Stimulated activated naive CD4-positive, alpha-beta T cell (primary cell): ENCODE measurements around the gene MLLT3.

Experiments
- DNase-seq, 6 experiments: peaks; one replicate each; lab custom pipeline; 2025; lab: John Stamatoyannopoulos, UW

Gene MLLT3

DNA sequence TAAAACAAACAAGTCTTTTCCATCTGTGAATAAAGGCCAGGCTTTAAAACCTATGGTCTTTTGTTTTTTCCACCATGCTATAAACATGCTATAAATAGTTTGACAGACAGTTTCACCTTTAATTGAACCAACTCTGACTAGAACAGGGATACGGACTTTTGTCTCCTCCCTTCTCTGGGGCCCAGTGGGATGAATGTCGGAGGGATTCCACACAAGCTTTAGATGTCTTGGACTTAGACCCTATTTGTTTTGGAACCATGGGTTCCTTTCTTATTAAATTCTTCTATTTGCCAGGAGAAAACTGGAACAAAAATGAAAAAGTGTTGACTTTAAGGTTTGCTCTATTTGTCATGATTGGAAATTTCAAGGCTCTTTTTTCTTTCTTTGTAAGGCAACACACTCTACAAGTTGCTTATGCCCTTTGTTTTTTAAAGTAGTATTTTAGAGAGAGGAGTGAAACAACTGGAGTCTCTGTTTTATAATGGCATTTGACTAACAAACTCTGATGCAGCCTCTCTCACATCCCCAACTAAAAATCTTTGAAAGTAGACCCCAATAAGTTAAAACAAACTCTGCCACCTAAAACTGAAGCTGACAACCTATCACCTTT, 145.3 kb downstream of the MLLT3 start:
- no peak for DNase-seq

DNA sequence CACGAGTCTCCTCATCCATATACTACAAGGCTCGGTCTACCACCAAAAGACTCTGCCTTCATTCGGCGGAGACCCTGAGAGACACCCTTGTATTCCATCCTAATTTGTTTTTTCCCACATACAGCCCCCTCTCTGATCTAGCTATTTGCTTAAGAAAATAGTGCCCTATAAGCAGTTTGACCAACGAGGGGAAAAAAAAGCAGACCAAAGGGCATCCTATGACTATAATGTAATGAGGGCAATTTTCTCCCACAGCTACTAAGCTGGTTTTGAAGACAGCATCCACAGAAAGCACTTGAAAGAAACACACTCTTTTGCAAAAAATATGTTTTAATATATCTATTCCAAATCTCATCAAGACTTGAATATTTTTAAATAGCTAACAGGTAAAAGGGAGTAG, 147.8 kb downstream of the MLLT3 start:
- DNase-seq: no peak

DNA sequence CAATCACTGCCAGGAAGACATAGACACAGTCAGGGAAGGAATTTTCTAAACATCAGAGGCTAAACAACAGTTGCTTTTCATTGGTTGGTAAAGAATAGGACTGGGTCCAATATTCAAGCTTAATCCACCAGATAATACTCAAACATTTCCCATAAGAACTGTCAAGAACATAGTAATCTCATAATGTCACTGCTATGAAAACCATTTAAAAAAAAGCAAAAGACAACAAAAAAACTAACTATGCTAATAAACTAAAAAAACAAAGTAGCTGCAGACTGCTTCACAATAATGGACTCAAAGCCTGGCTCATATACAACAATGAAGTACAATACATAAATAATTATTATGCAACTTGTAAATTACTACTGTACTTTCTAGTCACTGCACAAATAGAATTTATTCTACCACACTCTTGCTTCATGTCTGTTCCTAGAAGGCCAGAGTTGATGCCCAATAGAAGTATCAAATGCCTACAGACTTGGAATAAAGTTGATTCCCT, 148.7 kb downstream of the MLLT3 start:
- DNase-seq: no peak

DNA sequence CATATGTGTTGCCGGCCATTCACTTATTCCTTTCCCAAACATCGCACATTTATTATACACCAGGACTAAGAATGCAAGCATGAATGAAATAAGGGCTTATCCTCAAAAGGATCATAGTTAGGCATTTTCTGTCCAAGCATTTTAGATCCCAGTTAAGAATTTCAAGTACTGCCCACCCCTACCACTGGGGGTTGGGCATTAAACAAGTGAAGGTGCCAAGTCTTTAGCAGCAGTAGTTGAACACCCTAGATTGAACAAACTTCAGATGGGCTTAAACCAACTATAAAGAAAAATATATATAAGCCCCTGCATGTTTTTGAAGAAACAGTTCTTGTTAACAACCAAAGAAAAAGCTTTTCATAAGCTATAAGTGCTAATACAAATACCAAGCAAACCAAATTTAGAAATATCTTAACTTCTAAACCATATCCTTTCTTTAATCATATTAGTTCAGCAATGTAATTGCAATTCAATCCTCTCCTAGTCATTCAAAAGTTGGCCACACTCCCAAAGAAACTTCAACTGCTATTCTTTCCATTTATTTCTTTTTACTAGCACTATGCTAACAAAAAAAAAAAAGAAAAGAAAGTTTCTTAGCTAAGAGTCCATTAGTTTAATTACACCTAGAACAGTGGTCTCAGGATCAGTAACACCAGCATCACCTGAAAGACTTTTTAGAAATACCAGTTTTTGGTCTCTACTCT, 149.8 kb downstream of the MLLT3 start:
- DNase-seq: no peak

DNA sequence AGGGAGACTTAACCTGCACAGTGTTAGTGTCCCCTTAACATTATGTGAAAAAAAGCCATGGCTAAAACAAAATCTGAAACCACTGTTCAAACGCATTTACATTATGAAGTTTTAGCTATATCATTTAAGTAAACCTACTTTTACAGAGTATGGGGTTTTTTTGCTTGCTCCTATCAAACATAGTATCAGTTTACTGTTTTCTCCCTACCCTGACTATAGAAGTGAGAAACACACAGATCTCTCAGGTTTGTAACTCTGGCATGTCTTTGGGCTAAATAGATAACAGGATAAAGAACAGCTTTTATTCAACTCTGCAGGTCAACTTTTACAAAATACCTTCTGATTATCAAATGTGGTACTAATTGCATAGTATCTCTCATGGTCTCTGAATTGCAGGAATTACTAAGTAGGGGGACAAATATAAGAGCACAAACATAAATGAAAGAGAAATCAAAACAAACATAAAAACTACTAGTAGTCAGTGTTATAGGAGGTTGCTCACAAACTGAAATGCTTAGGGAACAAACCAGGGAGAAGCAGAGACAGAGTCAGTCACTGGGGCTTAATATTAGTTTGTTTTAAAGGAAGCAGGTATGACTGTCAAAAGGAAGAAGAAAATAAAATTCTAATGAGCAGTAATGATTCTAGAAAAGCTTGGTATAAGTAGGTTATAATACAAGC, 155.8 kb downstream of the MLLT3 start:
- no peak for DNase-seq

DNA sequence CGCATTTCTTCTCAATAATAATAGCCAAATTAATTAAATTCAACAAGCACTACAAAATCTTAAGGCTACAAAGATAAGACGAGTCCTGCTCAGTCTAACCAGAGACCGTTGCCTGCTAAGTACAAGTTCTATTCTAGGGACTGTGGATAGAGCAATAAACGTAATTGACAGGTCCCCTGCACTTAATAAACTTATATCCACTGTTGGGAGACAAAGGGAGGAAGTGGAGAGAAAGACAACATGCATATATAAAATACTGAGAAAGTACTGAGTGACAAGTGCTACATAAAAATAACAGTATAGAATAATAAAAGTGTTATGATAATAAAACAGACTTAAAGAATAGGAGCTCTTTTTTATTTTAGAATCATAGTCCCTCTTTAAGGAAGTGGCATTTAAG, 158.1 kb downstream of the MLLT3 start:
- no peak for DNase-seq

DNA sequence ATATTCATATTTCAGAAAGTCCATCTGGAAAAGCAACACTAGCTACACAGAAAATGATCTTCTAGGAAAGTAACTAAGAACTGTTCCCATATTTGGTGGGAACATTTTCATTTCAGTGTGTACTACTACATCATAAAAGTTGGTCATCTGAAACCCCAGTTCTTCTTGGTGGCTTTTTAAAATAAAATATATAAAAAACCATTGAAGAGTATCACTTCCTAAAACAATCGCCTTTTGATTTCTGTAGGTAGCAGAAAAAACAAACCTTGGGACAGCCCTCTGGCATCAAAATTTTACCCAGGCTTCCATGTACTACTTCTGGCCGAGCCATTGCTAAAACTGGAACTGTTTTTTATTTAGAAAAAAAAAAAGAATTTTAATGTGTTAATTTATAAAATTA, 158.5 kb downstream of the MLLT3 start:
- no peak for DNase-seq

DNA sequence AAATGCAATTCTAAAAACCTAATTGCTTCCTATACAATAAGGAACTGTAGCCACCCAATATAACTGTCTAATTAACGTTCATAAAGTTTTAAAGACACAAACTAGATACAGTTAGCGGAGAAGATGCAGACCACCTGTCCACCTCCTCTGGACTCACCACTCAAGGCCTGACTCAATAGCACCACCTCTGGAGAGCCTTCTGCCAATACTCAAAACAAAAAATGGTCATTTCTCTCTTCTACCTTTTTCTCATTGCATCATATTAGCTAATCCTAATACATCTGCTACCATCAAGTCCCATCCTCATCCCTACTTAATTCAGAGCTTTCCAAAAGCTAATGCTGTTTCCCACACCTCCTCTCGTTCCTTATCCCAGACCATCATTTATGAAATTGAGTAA, 159.9 kb downstream of the MLLT3 start:
- no peak for DNase-seq

DNA sequence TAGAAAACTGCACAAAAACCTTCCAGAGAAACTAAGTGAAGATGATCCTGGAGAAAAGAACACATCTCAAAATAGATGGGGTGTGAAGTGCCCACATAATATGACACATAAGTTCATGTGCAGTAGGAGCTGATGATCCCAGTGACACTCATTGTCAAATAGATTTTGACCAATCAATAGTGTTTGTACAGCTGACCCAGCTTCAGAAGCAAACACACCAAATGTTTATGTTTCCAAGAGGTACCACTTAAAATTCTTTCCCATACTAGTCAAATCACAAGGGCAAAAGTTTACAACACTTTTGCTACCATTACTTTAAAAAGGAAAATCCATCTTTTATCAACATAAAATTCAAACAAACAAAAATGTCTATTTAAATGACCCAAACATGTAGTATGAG, 175.0 kb downstream of the MLLT3 start:
- DNase-seq: no peak

DNA sequence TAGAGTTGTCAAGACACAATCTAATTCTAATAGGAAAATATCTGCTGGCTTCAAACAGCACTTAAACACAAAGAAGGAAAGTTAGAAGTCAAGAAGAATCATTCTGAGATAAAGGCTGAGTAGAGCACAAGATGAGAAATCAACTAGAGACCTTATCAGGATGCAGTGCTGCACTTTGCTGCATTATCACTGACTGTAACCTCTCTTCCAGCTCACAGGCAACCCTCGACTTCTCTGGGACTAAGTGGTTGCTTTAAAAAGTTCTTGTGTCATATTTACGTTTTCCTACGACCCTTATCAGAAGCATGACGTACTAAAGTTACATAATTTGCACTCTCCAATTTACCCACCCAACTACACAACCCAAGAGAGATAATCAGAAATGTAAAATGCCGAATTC, 176.1 kb downstream of the MLLT3 start:
- no peak for DNase-seq

DNA sequence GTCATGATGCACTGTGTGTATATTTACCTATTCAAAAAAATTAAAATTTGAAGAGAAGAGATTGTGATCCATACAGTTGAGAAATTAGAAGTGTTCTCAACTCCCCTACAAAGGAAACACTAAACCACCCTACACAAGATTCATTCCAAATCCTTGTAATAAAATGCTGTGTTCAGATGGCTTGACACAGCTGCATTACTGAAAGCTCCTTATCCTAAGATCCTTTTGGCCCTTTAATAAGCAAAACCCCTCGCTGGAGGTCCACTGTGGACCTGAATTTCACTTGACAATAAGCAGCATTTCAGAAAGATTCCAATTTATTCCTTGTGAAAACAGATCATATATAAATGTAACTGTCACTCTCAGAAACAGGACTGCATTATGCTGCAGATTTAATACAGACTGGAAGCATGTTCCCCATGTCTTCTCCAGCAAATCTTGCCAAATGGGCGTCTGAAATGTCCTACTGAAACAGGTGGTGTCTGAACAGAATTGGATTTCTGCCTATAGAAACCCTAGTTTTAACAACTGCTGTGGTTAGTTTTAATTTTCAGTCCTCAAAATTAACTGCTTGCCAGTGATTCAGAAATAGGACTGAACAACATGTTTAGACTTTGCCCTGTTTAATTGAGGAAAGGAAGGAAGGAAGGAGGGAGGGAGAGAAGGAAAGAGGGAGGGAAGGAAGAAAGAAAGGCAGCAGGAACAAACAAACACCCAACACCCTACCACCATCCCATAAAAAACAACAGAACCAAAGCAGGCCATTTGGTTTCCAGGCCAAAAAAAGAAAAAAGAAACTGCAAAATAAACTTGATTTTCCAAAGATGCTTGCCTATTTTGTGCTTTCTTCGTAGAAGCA, 179.6 kb downstream of the MLLT3 start:
- no peak for DNase-seq

DNA sequence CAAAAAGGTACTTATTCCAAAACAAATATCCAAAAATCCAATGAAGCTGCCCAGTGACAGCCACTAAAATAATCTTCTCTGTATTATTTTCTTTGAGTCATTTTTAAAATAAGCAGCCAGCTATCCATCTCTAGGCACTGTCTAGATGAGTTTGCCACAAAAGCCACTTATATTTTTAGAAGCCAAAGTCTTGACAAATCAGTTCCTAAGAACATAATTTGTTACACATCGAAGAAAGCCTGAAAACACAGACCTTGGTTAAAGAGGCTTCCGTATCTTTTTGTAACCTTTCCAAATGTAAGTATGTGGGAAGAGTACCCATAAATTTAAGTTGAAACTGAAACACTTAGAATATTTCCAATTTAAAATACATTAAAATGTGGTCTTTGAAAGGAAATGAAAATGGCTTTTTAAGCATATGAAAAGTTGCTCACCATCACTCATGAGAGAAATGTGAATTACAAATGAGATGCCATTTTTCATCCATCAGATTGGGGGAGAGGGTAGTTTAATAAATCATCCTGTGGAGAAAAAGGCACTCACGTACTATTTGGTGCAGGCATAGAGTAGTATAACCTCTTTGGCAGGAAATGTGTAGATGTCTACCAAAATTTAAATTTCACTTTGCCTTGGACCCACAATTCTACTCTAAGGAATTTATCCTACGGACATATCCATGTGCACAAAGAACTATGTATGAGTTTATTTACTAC, 180.4 kb downstream of the MLLT3 start:
- no peak for DNase-seq

DNA sequence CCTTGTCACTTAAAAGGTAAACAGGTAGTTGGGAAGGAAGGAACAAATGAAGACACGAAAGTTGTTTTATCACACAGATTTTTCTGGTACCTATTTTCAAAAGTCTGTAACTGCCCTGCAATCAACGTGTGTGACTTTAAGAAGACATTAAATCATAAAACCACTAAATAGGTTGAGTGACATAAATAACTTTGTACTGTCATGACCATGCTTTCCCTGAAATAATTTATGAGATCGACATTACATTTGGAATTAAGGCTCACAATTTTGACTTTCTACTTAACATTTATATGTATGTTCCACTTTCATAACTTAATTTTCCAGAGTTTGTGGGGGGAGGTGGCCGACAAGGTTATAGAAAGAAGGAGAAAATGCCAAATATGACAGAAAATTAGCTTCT, 181.1 kb downstream of the MLLT3 start:
- DNase-seq: no peak

DNA sequence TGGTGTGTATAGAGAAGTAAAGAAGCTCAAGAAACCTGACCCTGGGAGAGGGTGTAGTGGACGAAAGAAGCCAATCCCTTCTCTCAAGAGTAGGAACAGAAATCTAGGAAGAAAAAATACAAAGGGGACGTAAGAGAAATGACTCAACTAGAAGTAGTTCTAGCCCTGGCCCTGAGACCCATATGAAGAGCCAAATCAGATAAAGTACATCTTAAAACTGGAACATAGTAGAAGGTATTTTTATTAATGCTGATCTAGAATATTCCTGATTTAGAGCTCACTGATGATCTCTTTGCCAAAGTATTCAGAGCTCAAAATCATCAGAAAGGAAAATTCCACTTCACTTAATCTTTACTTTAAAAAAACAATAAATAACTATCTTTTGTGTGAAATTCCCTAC, 184.8 kb downstream of the MLLT3 start:
- no peak for DNase-seq

DNA sequence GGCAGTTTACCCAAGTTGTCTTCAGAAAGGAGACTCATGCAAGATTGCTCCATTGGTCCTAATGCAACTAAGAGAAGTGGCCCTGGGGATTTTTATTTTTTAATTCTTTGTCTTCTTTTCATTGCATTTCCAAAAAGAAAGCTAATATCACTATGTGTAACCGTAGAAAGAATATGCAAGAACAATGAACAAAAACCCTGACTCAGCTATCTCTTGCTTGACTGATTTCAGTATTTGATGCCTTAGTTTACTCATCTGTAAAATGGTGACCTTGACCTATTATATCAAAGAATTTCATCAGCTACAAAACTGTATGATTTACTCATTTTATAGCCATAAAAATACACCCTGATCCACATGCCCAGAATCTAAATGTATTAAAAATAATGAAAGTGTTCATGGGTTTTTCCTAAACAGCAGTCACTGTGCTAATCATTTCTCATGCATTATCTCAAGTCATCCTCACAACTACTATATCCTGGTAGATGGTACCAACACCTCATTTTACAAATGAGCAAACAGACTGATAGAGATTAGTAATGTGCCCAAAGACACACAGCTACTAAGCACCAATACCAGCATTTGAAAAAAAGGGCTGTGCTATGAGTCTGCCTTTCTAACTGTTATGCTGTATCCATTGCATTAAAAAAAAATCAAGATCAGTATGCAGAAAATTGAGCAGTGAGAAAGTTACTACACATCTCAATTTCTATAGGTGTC, 185.7 kb downstream of the MLLT3 start:
- no peak for DNase-seq

DNA sequence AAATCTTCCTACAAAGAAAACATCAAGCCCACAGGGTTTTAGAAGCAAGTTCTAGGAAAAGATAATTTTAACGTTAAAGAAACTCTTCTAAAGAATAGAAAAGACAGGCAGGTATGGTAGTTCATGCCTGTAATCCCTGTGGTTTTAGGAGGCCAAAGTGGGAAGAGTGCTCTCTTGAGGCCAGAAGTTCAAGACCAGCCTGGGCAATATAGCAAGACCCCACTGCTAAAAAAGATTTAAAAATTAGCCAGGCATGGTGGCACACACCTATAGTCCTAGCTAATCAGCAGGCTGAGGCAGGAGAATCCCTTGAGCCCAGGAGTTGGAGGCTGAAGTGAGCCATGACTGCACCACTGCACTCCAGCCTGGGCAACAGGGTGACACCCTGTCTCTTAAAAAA, 193.3 kb downstream of the MLLT3 start:
- no peak for DNase-seq

DNA sequence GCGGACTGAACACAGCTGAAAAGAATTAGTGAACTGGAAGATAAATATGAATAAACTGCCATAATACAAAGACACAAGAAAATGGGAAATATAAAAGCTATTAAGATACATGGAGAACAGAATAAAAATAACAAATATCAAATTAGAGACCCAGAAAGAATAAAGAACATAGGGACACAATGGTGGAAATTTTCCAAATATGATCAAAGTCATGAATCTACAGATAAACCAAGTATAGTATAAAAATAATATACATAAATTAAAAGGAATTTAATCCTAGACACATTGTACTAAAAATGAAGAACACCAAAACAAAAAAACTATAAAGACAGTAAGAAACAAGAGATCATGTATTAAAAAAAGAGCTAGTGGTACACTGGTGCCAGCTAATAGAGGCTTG, 194.9 kb downstream of the MLLT3 start:
- DNase-seq: no peak

DNA sequence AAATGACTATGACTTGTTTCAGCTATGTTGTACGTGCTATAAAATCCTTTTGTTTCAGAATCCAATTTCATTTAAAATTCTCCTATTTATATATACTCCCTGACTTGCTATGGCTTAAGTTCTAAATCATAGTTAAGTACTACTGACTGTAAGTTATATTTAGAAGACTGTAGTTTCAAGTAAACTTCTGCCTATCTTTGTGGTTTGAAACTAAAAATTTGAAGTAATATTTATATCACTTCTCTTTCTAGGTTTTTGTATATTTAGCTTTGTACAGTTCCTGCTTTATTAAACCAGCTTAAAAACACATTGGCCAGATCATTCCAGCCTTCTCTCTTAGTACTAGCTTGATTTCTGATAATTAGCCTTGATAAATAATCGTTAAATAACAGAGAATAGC, 196.3 kb downstream of the MLLT3 start:
- no peak for DNase-seq

DNA sequence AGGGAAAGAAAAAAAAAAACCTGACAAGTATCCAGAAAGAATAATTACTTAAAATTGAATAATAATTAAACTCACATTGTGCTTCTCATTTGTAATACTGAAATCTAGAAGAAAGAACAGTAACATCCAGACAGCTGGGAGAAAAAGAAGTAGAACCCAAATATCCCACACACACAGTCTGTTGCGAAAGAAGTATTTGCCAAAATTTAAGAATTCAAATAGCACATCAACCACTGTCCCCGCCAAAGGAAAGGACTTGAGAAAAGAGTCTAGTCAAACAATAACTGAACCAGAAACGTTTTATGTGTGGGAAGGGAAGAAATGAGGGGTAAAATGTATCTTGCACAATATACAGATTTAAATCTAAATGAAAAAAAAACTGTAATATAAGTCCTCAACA, 202.8 kb downstream of the MLLT3 start:
- no peak for DNase-seq

DNA sequence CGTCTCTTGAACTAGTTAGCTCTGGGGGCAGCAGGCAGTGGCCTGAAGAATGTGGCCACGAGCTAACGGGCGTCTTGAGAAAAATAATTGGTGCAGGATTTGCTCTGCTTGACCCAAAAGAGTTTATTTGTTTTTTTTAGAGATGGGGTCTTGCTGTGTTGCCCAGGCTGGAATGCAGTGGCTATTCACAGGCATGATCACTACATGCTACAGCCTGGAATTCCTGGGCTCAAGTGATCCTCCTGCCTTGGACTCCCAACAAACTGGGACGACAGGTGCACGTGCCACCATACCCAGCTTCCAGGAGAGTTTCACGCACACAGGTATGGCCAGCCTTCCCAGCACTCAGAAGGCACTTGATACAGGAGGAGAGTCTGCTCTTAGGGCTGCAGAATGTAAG, 203.8 kb downstream of the MLLT3 start:
- no peak for DNase-seq
